UCSD-AML1 (cell line): ENCODE measurements around the gene EXOC7.

Experiments
- DNase-seq: peaks from one replicate; lab custom pipeline; 2025; ENCODE audit not compliant: unreplicated experiment; lab: John Stamatoyannopoulos, UW

The EXOC7 gene

GRCh38 chr17:76138896-76139752 lies 35.5 kb upstream of the EXOC7 start:
- no peak for DNase-seq

DNA sequence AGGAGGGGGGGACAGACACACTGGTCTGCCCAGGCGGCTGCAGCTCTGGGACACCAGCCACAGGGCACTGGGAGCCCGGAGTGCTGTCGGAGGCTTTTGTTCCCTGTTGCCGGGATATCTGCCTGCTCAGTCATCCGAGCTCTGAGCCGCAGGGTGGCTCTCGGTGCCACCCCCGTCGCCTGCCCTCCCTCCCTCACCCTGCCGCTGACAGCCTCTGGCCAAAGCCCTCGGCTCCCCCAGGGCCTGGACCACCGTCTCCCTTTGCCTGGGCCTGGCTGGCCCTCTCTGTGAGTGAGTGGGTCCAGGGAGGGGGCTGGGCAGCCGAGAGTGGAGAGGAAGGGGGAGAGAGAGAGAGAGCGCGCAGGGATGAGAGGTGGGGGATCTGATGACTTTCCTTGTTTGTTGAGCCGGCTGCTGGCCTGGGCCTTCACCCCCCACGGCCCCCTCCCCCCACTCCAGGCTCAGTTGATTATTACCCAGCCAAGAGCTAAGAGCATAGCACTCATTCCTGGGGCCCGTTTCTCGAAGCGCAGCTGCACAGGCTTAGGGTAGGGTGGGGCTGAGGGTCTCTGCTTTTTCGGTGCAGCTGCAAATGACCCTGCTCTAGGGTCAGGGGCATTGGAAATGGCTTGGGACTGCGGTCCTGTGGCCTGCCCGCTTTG lies 34.8 kb upstream of the EXOC7 start:
- DNase-seq: no peak

GRCh38 chr17:76137351-76138233 lies 34.0 kb upstream of the EXOC7 start:
- no peak for DNase-seq

GRCh38 chr17:76137001-76137350 lies 33.4 kb upstream of the EXOC7 start:
- no peak for DNase-seq

- no peak for DNase-seq
These were observed 32.9 kb upstream of the EXOC7 start for GRCh38 chr17:76136276-76137000.

DNA sequence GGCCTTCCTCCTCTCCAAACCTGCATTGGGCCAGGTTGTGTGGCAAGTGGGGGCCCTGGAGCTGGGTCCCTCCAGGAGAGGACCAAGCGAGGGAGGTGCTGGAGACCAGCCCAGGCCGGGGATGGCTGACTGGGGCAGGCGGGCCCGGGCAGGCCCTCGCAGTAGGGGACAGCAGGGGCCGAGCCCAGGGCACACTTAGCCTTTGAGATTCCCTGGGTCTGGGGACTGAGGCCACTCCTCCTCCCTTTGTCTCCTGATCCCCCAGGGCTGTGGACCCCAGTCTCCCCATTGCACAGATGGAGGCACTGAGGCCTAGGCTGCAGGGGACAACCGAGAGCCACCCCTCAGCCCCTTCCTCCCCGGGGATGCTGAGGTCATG lies 32.2 kb upstream of the EXOC7 start:
- no peak for DNase-seq

GRCh38 chr17:76134911-76135809 lies 31.6 kb upstream of the EXOC7 start:
- no peak for DNase-seq

DNA sequence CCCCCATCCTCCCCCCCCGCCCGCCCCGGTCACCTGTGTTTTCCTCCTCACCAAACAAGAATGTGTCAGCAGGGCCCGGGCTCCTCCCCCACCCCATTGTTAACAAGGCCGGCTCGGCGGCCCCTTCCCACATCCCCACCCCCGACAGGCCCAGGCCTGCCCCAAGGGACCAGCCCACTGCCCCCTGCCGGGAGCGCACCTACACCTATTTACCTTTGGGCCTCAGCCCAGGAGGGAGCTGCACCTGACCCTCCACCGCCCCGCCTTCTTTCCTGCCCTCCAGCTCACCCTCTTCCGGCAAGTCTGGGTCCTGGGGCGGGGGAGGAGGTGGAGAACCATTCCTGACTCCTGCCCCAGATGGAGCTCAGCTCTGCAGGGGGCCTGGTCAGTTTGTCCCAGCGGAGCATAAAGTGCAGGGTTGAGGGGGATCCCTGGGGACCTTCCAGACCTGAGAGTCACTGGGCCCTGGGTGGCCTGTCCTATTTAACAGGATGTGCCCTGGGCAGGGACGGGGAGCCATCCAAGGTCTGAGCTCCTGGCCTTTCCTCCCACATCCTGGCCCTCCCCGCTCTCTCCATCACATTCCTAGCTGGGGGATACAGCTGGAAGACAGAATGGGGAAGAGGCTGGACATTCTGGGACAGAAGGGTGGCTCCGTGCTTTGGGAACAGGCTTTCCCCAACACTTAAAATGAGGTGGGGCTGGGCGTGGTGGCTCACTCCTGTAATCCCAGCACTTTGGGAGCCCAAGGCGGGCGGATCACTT lies 29.2 kb upstream of the EXOC7 start:
- DNase-seq: no peak

DNA sequence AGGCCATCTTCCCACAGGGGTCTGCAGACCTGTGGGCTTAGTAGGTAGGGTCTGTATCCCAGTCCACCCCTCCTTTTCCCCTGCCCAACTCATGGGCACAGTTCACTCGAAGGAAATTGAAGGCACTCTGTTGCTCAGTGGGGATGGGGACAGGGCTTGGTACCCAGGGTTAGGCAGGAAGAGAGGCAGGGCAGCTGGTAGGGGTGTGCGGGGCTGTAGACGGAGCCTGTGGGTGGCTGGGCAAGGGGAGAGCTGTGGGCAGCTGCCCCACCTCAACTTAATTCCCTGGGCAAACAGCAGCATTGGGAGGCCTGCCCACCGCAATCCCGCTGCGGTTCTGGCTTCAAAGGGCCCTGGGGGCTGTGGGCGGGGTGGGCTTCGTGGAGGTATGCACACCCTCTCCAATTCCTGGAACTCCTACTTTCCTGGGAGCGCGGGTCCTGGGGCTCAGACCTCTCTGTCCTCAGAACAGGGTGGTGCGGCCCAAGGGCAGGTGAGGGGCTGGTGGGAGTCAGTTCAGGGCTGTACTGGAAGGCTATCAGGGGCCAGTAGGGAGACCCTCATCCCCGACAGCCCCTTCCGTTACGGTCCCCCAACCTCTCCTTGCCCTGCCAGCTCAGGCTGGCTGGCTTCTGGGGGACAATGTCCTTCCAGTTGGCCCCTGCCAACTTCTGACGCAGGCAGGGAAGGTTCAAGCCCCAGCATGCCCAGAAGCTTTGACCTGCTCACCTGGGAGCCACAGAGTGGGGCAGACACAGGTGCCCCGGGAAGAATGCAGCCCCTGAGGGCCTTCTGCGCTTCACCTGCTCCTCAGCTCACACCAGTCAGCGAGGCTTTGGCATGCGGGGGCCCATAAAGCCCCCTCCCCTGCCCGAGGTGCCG lies 28.3 kb upstream of the EXOC7 start:
- DNase-seq: no peak

DNA sequence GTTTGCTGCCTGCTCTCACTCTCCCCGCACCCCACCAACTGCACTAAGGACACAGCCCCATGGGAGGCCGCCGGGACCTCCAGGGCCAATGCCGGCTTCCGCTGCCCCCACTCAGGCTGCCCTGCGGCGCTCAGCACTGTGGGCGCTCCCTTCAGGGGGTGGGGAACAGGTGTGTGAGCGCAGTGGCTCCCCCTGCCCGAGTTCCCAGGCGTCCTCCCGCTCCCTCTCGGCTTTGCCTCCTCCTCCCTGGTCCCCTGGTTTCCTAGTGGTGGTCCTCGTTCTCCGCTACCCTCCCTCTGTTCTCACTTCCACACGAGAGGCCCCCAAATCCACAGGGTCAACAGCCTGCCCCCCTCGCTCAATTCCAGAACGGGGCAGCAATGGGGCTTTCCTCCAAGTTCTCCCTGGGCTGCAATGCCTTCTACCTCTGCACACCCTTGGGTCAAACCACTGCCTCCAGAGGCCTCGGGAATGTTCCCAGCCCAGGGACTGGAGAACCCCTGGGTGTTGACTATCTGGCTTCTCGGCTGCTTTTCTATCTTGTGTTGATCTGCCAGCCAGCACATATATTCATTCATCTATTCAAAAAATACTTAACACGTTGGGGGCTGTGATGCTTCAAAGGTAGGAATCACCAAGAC lies 27.6 kb upstream of the EXOC7 start:
- DNase-seq: no peak

- no peak for DNase-seq
These were observed 26.9 kb upstream of the EXOC7 start for GRCh38 chr17:76130473-76130872.

- DNase-seq: no peak
These were observed 22.3 kb upstream of the EXOC7 start for GRCh38 chr17:76125922-76126321.

DNA sequence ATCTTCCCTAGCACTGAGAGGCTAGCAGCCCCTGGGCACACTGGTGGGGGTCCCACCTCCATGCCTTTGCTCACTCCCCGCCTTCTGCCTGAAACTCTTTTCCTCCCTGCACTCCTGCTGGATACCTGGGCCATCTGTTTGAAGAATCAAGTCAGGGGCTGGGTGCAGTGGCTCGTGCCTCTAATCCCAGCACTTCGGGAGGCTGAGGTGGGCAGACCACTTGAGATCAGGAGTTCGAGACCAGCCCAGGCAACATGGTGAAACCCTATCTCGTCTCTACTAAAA lies 21.7 kb upstream of the EXOC7 start:
- DNase-seq: no peak

GRCh38 chr17:76124582-76125390 lies 21.2 kb upstream of the EXOC7 start:
- DNase-seq: no peak

DNA sequence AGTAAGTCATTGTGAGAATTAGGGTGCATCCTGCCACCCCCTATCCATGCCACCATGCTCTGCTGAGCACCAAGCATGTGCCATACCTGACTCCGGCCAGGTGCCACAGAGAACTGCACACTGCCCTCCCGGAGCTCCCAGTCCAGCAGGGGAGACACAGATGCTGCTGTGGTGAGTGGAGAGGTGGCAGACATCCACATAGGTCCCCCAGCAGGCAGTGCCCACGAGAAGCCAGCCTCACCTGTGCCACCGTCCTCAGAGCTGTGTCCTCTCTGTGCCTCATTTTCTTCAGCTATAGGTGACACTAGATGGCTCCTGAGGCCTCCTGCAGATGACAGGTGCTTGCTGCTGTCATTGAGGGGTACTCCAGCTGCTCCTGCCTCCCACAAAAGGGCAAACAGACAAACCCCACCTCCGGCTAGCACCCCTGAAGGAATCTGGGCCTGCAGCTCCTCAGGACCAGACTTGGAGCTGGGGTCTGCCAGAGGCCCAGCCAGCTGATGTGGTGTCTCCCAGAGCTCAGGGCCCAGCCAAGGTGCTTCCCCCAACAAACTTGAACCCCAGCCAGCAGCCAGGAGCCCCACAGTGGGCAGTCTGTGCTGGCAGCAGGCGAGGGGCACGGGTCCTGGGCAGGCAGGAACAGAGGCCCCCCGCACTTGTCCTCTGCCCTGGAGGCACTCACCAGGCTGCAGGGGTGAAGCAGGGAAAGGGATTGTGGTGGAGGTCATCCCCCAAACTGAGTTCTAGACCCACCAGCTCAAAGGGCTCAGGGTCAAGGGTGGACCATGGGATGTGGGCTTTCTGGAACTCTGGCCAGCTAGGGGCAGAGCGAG lies 20.4 kb upstream of the EXOC7 start:
- DNase-seq: no peak

DNA sequence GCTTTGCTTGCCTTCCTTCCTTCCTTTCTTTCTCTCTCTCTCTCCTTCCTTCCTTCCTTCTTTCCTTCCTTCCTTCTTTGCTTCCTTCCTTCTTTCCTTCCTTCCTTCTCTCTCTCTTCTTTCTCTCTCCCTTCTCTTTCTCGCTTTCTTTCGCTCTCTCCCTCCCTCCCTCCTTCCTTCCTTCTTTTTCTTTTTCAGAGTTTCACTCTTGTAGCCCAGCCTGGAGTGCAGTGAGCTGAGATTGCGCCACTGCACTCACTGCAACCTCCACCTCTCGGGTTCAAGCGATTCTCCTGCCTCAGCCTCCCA lies 19.6 kb upstream of the EXOC7 start:
- no peak for DNase-seq
